ENCODE measurements around the gene LRCOL1.

LRCOL1 gene

GRCh38 chr12:132635076-132635955 is 24.9 kb upstream of the LRCOL1 start:
- DNase-seq: no peak

- no peak for DNase-seq
Measured at GRCh38 chr12:132634411-132634990, 24.1 kb upstream of the LRCOL1 start.

GRCh38 chr12:132633901-132634300 is 23.5 kb upstream of the LRCOL1 start:
- no peak for DNase-seq

GRCh38 chr12:132633398-132633797 is 23.0 kb upstream of the LRCOL1 start:
- DNase-seq: no peak

GRCh38 chr12:132632521-132633228 is 22.3 kb upstream of the LRCOL1 start:
- no peak for DNase-seq

- DNase-seq: no peak
Measured at GRCh38 chr12:132631666-132632065, 21.3 kb upstream of the LRCOL1 start.

- DNase-seq: no peak
Measured at GRCh38 chr12:132630672-132631071, 20.3 kb upstream of the LRCOL1 start.

- no peak for DNase-seq
Measured at GRCh38 chr12:132629330-132629729, 18.9 kb upstream of the LRCOL1 start.

- no peak for DNase-seq
Measured at GRCh38 chr12:132625731-132626430, 15.5 kb upstream of the LRCOL1 start.

- no peak for DNase-seq
Measured at GRCh38 chr12:132624910-132625630, 14.7 kb upstream of the LRCOL1 start.

- DNase-seq: no peak
Measured at GRCh38 chr12:132624186-132624855, 13.9 kb upstream of the LRCOL1 start.

- no peak for DNase-seq
Measured at GRCh38 chr12:132623072-132623869, 12.9 kb upstream of the LRCOL1 start.

GRCh38 chr12:132622437-132623071 is 12.2 kb upstream of the LRCOL1 start:
- DNase-seq: no peak

GRCh38 chr12:132621657-132622435 is 11.5 kb upstream of the LRCOL1 start:
- no peak for DNase-seq

GRCh38 chr12:132620899-132621656 is 10.7 kb upstream of the LRCOL1 start:
- DNase-seq: no peak

- no peak for DNase-seq
Measured at GRCh38 chr12:132620113-132620898, 9.9 kb upstream of the LRCOL1 start.

- no peak for DNase-seq
Measured at GRCh38 chr12:132619386-132620112, 9.2 kb upstream of the LRCOL1 start.

- DNase-seq: no peak
Measured at GRCh38 chr12:132619071-132619385, 8.6 kb upstream of the LRCOL1 start.

Data from stimulated activated naive CD4-positive, alpha-beta T cell treated with Interleukin-2 at 50 U/mL for 16 hours (primary cell).